NCI-H1694 (cell line): Measurements from ENCODE around the gene MTMR3.
"Not testable (repeated sequence)": the region's sequence is repeated elsewhere in the genome, so short reads cannot be mapped to it uniquely, and the experiment has no call there.

Experiments used
- DNase-seq: peaks from one replicate; lab custom pipeline; 2025; lab: John Stamatoyannopoulos, UW

MTMR3 gene

GRCh38 chr22:29967461-29967860 is 84.5 kb downstream of the MTMR3 start:
- no peak for DNase-seq

- DNase-seq, result no peak
Observed at GRCh38 chr22:29971607-29972006, 88.6 kb downstream of the MTMR3 start.

GRCh38 chr22:29972121-29972520 is 89.1 kb downstream of the MTMR3 start:
- no peak for DNase-seq

GRCh38 chr22:29973269-29973668 is 90.3 kb downstream of the MTMR3 start:
- no peak for DNase-seq

- not testable (repeated sequence) for DNase-seq
Observed at GRCh38 chr22:29973680-29974079, 90.7 kb downstream of the MTMR3 start.

- no peak for DNase-seq
Observed at GRCh38 chr22:29975494-29975893, 92.5 kb downstream of the MTMR3 start.

- DNase-seq, result no peak
Observed at GRCh38 chr22:29977107-29977506, 94.1 kb downstream of the MTMR3 start.

GRCh38 chr22:29979777-29980321 is 96.9 kb downstream of the MTMR3 start:
- no peak for DNase-seq

GRCh38 chr22:29983296-29983917 is 100.4 kb downstream of the MTMR3 start:
- DNase-seq, result no peak

- DNase-seq, result no peak
Observed at GRCh38 chr22:29985912-29986311, 102.9 kb downstream of the MTMR3 start.

- no peak for DNase-seq
Observed at GRCh38 chr22:29987137-29987536, 104.2 kb downstream of the MTMR3 start.

- DNase-seq, result no peak
Observed at GRCh38 chr22:29988719-29989118, 105.7 kb downstream of the MTMR3 start.

- no peak for DNase-seq
Observed at GRCh38 chr22:29989446-29989845, 106.5 kb downstream of the MTMR3 start.

GRCh38 chr22:29992341-29993275 is 109.6 kb downstream of the MTMR3 start:
- no peak for DNase-seq

- peak; percentile 19 for DNase-seq
Observed at GRCh38 chr22:29994027-29994715, 111.2 kb downstream of the MTMR3 start.

- DNase-seq, result no peak
Observed at GRCh38 chr22:29994943-29995342, 112.0 kb downstream of the MTMR3 start.

- no peak for DNase-seq
Observed at GRCh38 chr22:29997107-29997506, 114.1 kb downstream of the MTMR3 start.

GRCh38 chr22:29997516-29997915 is 114.5 kb downstream of the MTMR3 start:
- no peak for DNase-seq

- DNase-seq, result no peak
Observed at GRCh38 chr22:29998627-29999384, 115.8 kb downstream of the MTMR3 start.

GRCh38 chr22:30000566-30000965 is 117.6 kb downstream of the MTMR3 start:
- DNase-seq, result no peak

GRCh38 chr22:30001459-30001858 is 118.5 kb downstream of the MTMR3 start:
- no peak for DNase-seq
